Umbilical cord (tissue), 2 donors: ENCODE results near the gene PROZ. TPM values are rescaled to one million over a fixed set of nuclear protein-coding genes. Genes with fewer than 3 reads are reported as not detected.

ENCODE experiments used
- DNase-seq: peaks from one replicate; pipeline ENCODE4 v3.0.0-alpha.2; 2015; ENCODE audit warnings: low spot score
- total RNA-seq: library from RNA; depleted of rRNA; stranded (reverse); fragments of >200 nt; gene quantifications from one replicate; pipeline ENCODE4 v1.2.3, GENCODE V29; 2014; ENCODE audit warnings: low replicate concordance; ENCODE audit not compliant: insufficient read depth

Gene PROZ
- total RNA-seq, 1 donor from 2014 or later: 3.1 TPM

- DNase-seq: no peak
These were observed 17.5 kb upstream of the PROZ start for GRCh38 chr13:113140677-113141600.

- DNase-seq: no peak
These were observed 16.9 kb upstream of the PROZ start for GRCh38 chr13:113141601-113141970.

GRCh38 chr13:113142876-113143275, 15.6 kb upstream of the PROZ start:
- DNase-seq: no peak

DNA sequence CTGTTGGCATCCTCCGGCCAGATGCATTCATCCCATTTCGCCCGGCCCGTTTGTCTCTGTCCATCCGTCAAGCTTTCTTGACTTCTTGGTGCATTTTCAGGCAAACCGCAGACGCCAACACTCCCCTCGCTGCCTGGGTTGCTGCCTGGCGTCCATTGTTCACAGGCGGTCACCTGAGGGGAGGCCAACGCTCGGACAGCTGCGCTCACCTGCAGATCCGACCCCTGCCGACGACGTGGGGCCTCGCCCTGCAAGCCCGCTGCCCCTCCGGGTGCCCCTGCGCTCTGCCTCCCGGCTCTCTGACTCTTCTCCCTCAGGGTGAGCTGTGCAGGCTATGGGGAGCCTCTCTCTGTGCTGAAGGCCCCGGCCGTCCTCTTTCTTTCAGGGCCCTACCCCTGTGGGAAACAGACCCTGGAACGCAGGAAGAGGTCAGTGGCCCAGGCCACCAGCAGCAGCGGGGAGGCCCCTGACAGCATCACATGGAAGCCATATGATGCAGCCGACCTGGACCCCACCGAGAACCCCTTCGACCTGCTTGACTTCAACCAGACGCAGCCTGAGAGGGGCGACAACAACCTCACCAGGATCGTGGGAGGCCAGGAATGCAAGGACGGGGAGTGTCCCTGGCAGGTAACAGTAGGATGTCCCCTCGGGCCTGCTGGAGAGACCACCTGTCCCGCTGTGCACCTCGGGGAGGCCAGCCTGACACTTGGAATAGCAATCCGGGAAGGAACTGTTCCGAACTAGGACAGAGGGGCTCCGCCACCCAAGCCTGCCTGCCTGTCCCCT, 14.8 kb upstream of the PROZ start:
- no peak for DNase-seq

GRCh38 chr13:113144255-113144629, 14.2 kb upstream of the PROZ start:
- no peak for DNase-seq

GRCh38 chr13:113145496-113145895, 13.0 kb upstream of the PROZ start:
- no peak for DNase-seq

DNA sequence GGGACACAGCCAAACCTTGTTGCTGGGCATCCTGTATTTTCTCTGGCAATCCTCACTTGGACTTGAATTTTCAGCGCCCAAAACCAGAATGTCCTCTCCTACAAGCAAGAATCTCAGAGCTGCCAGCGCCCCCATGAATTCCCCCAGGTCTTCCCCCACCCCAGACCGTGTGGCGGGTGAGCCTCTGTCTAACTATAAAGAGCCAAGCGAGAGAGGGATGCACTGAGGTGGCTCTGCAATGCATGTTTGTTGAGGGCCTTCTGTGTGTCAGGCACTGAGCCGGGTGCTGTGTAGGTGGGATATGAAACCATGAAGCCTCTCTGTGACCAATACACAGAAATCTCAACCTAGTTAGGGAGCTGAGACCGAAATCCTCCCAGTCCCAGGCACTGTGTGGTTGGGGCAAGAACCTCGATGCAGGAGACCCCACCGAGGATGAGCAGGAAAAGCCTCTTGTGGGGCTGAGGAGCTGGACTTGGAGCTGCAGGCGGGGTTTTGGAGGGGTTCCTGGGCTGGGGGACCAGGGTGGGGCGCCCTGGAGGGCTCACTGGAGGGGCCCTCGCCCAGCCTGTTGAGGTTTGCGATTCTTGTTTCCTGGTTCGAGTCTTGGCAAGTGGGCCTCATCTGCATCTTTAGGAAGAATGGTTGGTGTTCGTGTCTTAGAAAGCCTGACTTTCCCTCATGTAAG, 12.4 kb upstream of the PROZ start:
- DNase-seq: no peak

DNA sequence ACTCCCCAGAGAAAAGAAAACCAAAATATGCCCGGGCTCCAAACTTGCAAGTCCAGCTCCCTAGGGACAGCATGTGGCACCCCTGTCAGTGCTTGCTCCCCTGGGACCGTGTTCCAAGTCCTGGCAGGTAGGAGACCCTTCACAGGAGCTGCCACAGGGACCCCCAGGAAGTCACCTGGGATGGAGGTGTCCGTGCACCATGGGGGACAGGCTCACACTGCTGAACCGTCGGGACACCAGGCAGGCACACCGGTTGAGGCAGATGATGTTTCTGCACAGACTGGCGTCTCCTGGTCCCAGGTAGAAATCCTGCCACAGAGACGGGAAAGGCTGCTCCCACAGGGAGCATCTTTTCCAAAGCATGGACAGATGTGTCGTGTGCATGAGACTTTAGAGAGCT, 11.7 kb upstream of the PROZ start:
- no peak for DNase-seq

DNA sequence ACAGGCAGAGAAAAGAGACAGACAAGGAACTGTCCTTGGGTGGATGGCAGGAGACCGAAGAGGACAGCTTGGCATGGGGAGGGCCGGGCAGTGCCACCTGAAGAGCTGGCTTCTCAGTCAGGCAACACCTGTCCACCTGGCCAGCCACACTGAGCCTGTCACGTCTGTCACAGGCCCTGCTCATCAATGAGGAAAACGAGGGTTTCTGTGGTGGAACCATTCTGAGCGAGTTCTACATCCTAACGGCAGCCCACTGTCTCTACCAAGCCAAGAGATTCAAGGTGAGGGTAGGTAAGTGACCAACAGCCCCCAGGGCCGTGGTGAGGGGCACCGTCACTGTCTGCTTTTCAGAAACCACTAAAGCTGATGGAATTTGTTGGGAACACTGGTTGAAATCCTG, 11.2 kb upstream of the PROZ start:
- no peak for DNase-seq

- no peak for DNase-seq
These were observed 10.0 kb upstream of the PROZ start for GRCh38 chr13:113148407-113148806.

- no peak for DNase-seq
These were observed 9.4 kb upstream of the PROZ start for GRCh38 chr13:113148940-113149503.

- no peak for DNase-seq
These were observed 8.5 kb upstream of the PROZ start for GRCh38 chr13:113149711-113150549.

- DNase-seq: no peak
These were observed 7.7 kb upstream of the PROZ start for GRCh38 chr13:113150550-113151365.

GRCh38 chr13:113151745-113152690, 6.4 kb upstream of the PROZ start:
- DNase-seq: peak; percentile 76

DNA sequence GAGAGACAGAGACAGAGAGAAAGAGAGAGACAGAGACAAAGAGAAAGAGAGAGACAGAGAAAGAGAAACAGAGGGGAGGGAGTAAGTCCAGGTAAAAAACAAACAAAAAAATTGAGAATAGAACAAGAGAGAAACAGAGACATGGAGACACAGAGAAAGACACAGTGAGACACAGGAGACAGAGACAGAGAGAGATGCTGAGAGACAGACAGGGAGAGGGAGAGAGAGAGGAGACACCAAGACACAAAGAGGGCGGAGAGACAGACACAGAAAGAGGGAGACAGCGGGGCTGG, 5.8 kb upstream of the PROZ start:
- no peak for DNase-seq

GRCh38 chr13:113152984-113153809, 5.3 kb upstream of the PROZ start:
- DNase-seq: peak; percentile 46

DNA sequence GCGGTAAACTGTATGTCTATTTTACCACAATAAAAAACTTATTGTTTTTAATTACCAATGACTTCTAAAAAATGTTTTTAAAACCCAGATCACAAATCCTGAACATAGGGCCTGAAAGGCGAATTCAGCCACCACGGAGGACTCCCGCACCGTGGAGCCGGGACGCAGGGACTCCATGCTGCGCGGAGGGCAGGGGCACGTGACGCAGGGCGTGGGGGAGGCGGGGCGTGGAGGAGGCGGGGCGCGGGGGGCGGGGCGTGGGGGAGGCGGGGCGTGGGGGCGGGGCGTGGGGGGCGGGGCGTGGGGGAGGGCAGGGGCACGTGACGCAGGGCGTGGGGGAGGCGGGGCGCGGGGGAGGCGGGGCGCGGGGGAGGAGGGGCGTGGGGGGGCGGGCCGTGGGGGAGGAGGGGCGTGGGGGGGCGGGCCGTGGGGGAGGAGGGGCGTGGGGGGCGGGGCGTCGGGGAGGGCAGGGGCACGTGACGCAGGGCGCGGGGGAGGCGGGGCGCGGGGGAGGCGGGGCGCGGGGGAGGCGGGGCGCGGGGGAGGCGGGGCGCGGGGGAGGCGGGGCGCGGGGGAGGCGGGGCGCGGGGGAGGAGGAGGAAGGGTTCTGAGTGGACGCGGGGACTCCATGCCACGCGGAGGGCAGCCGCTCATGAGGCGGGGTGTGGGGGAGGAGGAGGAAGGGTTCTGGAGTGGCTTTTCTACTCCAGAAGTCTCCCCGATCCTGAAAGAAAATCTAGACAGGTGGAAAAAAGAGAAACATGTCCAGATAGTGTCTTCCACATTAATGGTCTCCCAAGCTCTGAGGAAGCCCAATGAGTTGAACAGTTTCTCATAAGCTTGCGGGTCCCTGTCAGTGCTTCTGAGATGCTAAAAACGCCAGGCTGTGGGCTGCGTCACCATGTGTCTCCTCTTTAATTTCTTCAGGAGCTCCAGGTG, 4.4 kb upstream of the PROZ start:
- peak; percentile 78 for DNase-seq
